H1 (cell line): ENCODE measurements around the gene NPHP4. TPM values are rescaled to one million over a fixed set of nuclear protein-coding genes. Genes with fewer than 3 reads are reported as not detected.

ENCODE experiments used
- CHD2 ChIP-seq: IDR thresholded peaks from 2 replicates; pipeline ENCODE4 v1.6.1; 2012; ENCODE audit warnings: low read length, improper control_type of control experiment
- GTF2F1 ChIP-seq: IDR thresholded peaks from 2 replicates; pipeline ENCODE4 v1.6.1; 2012; ENCODE audit warnings: low read depth, low read length, improper control_type of control experiment, borderline replicate concordance
- RFX5 ChIP-seq: IDR thresholded peaks from 2 replicates; pipeline ENCODE4 v1.6.1; 2011; ENCODE audit warnings: low read depth, low read length, improper control_type of control experiment, borderline replicate concordance
- SIN3A ChIP-seq, 2 experiments: IDR thresholded peaks in 1 of 2; conservative IDR thresholded peaks in 1 of 2; 2 replicates each; pipeline ENCODE4 v1.6.1; 2011 to 2012; ENCODE audit warnings: low read length in 2 of 2, improper control_type of control experiment in 1 of 2, low read depth in 1 of 2, mild to moderate bottlenecking in 1 of 2
- SP1 ChIP-seq: IDR thresholded peaks from 2 replicates; pipeline ENCODE4 v1.6.1; 2011; ENCODE audit warnings: low read depth, low read length
- TEAD4 ChIP-seq: IDR thresholded peaks from 2 replicates; pipeline ENCODE4 v1.6.1; 2012; ENCODE audit warnings: low read depth, low read length, inconsistent platforms, mixed read lengths
- polyA plus RNA-seq, 7 experiments: library from polyadenylated mRNA; depleted of rRNA in 3 of 7; stranded (reverse) in 5 of 7; unstranded in 2 of 7; fragments of >200 nt in 5 of 7; fragments of 200-250 nt in 2 of 7; gene quantifications; 1 replicate in 5 of 7; 2 replicates in 1 of 7; 4 replicates in 1 of 7; pipeline versions ENCODE4 v1.2.1 to v1.2.3, GENCODE V29; 2011 to 2013; ENCODE audit warnings: missing spikeins in 2 of 7, mixed read lengths in 2 of 7
- total RNA-seq: library from RNA; stranded (reverse); fragmentation: NEBNext Ultra II Directional; extraction: Animal tissue kit (Norgen Biotek cat#: 25700); gene quantifications from 2 replicates; pipeline ENCODE4 v1.2.1, GENCODE V29; 2021
- TF ChIP-seq, protein P1 (sequence below), 3 experiments: IDR thresholded peaks; 1 replicate in 2 of 3; 2 replicates in 1 of 3; pipeline versions ENCODE4 v1.5.1 to v1.6.1; 2011; ENCODE audit warnings: low read length in 3 of 3, mild to moderate bottlenecking in 3 of 3, inconsistent platforms in 2 of 3, low read depth in 1 of 3, moderate library complexity in 1 of 3; ENCODE audit not compliant: insufficient read depth in 1 of 3; ENCODE audit errors: control extremely low read depth in 1 of 3

Gene NPHP4
- total and polyA plus RNA-seq, 2 of the 8 experiments (the other 6 are each of a cell fraction or from before 2014, with no cell fraction given) = 5.8 to 14.0 TPM

DNA sequence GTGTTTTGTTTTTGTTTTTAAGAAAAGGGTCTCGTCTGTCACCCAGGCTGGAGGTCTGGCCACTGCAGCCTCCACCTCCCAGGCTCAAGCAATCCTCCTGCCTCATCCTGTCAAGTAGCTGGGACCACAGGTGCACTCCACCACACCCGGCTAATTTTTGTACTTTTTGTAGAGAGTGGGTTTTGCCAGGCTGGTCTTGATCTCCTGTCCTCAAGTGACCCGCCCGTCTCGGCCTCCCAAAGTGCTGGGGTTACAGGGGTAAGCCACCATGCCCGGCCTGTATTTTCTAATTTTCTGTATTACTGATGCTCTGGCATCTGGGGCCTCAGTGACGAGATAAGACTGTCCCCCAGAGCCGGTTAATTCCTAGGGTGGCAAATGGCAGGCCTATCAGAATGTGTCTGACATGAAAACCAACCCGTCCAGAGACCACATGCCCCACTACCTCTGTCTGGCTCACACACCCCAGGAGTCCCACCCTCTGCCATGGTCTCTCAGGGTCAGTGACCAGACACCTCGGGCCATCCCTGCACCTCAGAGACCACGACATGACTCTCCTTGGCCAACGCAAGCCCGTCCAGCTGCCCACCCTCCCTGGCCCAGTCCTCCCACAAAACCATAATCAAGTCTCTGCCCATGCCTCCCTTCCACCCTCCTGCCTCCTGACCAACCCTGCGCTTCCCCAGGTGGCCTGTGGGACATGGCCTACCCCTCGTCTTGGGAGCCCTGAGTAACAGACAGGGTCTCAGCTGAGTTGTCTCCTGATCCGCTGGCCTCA, 12.5 kb downstream of the NPHP4 start (continued):
- TF ChIP-seq SIN3A (conservative IDR thresholded peaks at IDR 0.05 in 1 of 2, IDR thresholded peaks at IDR 0.05 in 1 of 2; ENCODE audit: low read depth in 1 of 2, low read length in 2 of 2) (no peak), RFX5 (no peak), TEAD4 (no peak), SP1 (no peak), CHD2 (no peak), GTF2F1 (no peak)
- TF ChIP-seq, protein P1, sequence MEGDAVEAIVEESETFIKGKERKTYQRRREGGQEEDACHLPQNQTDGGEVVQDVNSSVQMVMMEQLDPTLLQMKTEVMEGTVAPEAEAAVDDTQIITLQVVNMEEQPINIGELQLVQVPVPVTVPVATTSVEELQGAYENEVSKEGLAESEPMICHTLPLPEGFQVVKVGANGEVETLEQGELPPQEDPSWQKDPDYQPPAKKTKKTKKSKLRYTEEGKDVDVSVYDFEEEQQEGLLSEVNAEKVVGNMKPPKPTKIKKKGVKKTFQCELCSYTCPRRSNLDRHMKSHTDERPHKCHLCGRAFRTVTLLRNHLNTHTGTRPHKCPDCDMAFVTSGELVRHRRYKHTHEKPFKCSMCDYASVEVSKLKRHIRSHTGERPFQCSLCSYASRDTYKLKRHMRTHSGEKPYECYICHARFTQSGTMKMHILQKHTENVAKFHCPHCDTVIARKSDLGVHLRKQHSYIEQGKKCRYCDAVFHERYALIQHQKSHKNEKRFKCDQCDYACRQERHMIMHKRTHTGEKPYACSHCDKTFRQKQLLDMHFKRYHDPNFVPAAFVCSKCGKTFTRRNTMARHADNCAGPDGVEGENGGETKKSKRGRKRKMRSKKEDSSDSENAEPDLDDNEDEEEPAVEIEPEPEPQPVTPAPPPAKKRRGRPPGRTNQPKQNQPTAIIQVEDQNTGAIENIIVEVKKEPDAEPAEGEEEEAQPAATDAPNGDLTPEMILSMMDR (IDR thresholded peaks at IDR 0.05; ENCODE audit: control extremely low read depth in 1 of 3, insufficient read depth in 1 of 3, low read depth in 1 of 3, low read length in 3 of 3) = no peak
